HEK293 (cell line): ENCODE data around the gene OR1F1.

Experiments
- REST ChIP-seq: fragments of 450-650 bp; formaldehyde crosslinking; IDR thresholded peaks from 2 replicates; pipeline ENCODE4 v1.5.1; 2016; ENCODE audit warnings: missing biosample characterization, missing genetic modification characterization
- SETDB1 ChIP-seq: IDR thresholded peaks from one replicate; pipeline ENCODE4 v1.6.1; 2017; ENCODE audit warnings: mild to moderate bottlenecking, low read length, moderate library complexity, mixed read lengths; ENCODE audit not compliant: insufficient read length
- ZBTB48 ChIP-seq: fragments of 450-650 bp; formaldehyde crosslinking; IDR thresholded peaks from 2 replicates; pipeline ENCODE4 v1.5.1; 2016; ENCODE audit warnings: missing biosample characterization, missing genetic modification characterization
- ZBTB8A ChIP-seq: fragments of 450-650 bp; formaldehyde crosslinking; IDR thresholded peaks from 2 replicates; pipeline ENCODE4 v1.5.1; 2016; ENCODE audit warnings: missing biosample characterization, missing genetic modification characterization
- ZNF114 ChIP-seq: fragments of 450-650 bp; formaldehyde crosslinking; IDR thresholded peaks from 2 replicates; pipeline ENCODE4 v1.5.0; 2017; ENCODE audit warnings: missing biosample characterization, missing genetic modification characterization
- ZNF169 ChIP-seq: fragments of 450-650 bp; formaldehyde crosslinking; IDR thresholded peaks from 2 replicates; pipeline ENCODE4 v1.5.1; 2016; ENCODE audit warnings: missing biosample characterization, missing genetic modification characterization
- ZNF19 ChIP-seq: fragments of 450-650 bp; formaldehyde crosslinking; IDR thresholded peaks from 2 replicates; pipeline ENCODE4; 2016; ENCODE audit warnings: missing biosample characterization, missing genetic modification characterization, low read depth
- ZNF202 ChIP-seq: fragments of 450-650 bp; formaldehyde crosslinking; IDR thresholded peaks from 2 replicates; pipeline ENCODE4 v1.5.1; 2016; ENCODE audit warnings: missing biosample characterization, missing genetic modification characterization, borderline replicate concordance
- ZNF23 ChIP-seq: fragments of 450-650 bp; formaldehyde crosslinking; IDR thresholded peaks from 2 replicates; pipeline ENCODE4 v1.5.1; 2016; ENCODE audit warnings: missing biosample characterization, missing genetic modification characterization, borderline replicate concordance
- ZNF239 ChIP-seq: fragments of 450-650 bp; formaldehyde crosslinking; IDR thresholded peaks from 2 replicates; pipeline ENCODE4 v1.5.1; 2016; ENCODE audit warnings: missing biosample characterization, missing genetic modification characterization
- ZNF26 ChIP-seq: fragments of 450-650 bp; formaldehyde crosslinking; IDR thresholded peaks from 2 replicates; pipeline ENCODE4 v1.5.1; 2016; ENCODE audit warnings: missing biosample characterization, missing genetic modification characterization
- ZNF266 ChIP-seq: fragments of 450-650 bp; formaldehyde crosslinking; IDR thresholded peaks from 2 replicates; pipeline ENCODE4 v1.5.1; 2016; ENCODE audit warnings: missing biosample characterization, missing genetic modification characterization, low read depth
- ZNF280D ChIP-seq: fragments of 450-650 bp; formaldehyde crosslinking; IDR thresholded peaks from 2 replicates; pipeline ENCODE4 v1.5.1; 2016; ENCODE audit warnings: missing biosample characterization, missing genetic modification characterization
- ZNF292 ChIP-seq: fragments of 450-650 bp; formaldehyde crosslinking; IDR thresholded peaks from 2 replicates; pipeline ENCODE4 v1.5.1; 2016; ENCODE audit warnings: low read depth, missing biosample characterization, missing genetic modification characterization, borderline replicate concordance
- ZNF391 ChIP-seq: fragments of 450-650 bp; formaldehyde crosslinking; IDR thresholded peaks from 2 replicates; pipeline ENCODE4 v1.5.1; 2016; ENCODE audit warnings: low read depth, missing biosample characterization, missing genetic modification characterization, borderline replicate concordance
- ZNF513 ChIP-seq: fragments of 450-650 bp; IDR thresholded peaks from 2 replicates; pipeline ENCODE4 v1.5.1; 2018; ENCODE audit warnings: missing biosample characterization, missing genetic modification characterization
- ZNF514 ChIP-seq: fragments of 450-650 bp; formaldehyde crosslinking; IDR thresholded peaks from 2 replicates; pipeline ENCODE4 v1.5.1; 2016; ENCODE audit warnings: missing biosample characterization, missing genetic modification characterization
- ZNF518A ChIP-seq: fragments of 450-650 bp; formaldehyde crosslinking; conservative IDR thresholded peaks from 2 replicates; pipeline ENCODE4 v1.5.1; 2016; ENCODE audit warnings: low read depth, missing biosample characterization, missing genetic modification characterization
- ZNF548 ChIP-seq: fragments of 450-650 bp; formaldehyde crosslinking; IDR thresholded peaks from 2 replicates; pipeline ENCODE4 v1.5.1; 2016; ENCODE audit warnings: missing biosample characterization, missing genetic modification characterization
- ZNF555 ChIP-seq: fragments of 450-650 bp; formaldehyde crosslinking; conservative IDR thresholded peaks from 2 replicates; pipeline ENCODE4 v1.5.1; 2017; ENCODE audit warnings: missing biosample characterization, mild to moderate bottlenecking, missing genetic modification characterization, inconsistent platforms
- ZNF571 ChIP-seq: fragments of 450-650 bp; formaldehyde crosslinking; IDR thresholded peaks from 2 replicates; pipeline ENCODE4 v1.5.0; 2017; ENCODE audit warnings: missing biosample characterization, missing genetic modification characterization
- ZNF623 ChIP-seq: fragments of 450-650 bp; formaldehyde crosslinking; IDR thresholded peaks from 2 replicates; pipeline ENCODE4 v1.5.1; 2016; ENCODE audit warnings: missing biosample characterization, missing genetic modification characterization
- ZNF660 ChIP-seq: fragments of 450-650 bp; IDR thresholded peaks from 2 replicates; pipeline ENCODE4 v1.5.1; 2018; ENCODE audit warnings: missing biosample characterization, mild to moderate bottlenecking, missing genetic modification characterization
- ZNF701 ChIP-seq: fragments of 450-650 bp; formaldehyde crosslinking; IDR thresholded peaks from 2 replicates; pipeline ENCODE4 v1.5.1; 2016; ENCODE audit warnings: missing biosample characterization, missing genetic modification characterization
- ZNF776 ChIP-seq: fragments of 450-650 bp; formaldehyde crosslinking; IDR thresholded peaks from 2 replicates; pipeline ENCODE4 v1.5.0; 2017; ENCODE audit warnings: missing biosample characterization, missing genetic modification characterization, borderline replicate concordance
- ZNF777 ChIP-seq: fragments of 450-650 bp; formaldehyde crosslinking; IDR thresholded peaks from 2 replicates; pipeline ENCODE4 v1.5.1; 2017; ENCODE audit warnings: missing biosample characterization, missing genetic modification characterization, borderline replicate concordance

OR1F1 gene

GRCh38 chr16:3223913-3224515 lies 36.0 kb downstream of the OR1F1 start (continued):
- TF ChIP-seq ZNF777 (tag by site-specific recombination) (no peak), ZNF114 (tag by site-specific recombination) (no peak), ZNF776 (tag by site-specific recombination) (no peak), ZNF514 (tag by site-specific recombination) (no peak), SETDB1 (peak; percentile 100), ZNF23 (tag by site-specific recombination) (no peak), ZNF26 (tag by site-specific recombination) (no peak), ZNF513 (tag by site-specific recombination) (peak; percentile 58), ZNF169 (tag by site-specific recombination) (no peak), ZNF19 (tag by site-specific recombination) (no peak), REST (tag by site-specific recombination) (no peak), ZNF239 (tag by site-specific recombination) (no peak), ZNF571 (tag by site-specific recombination) (no peak), ZNF292 (tag by site-specific recombination) (no peak), ZNF660 (tag by site-specific recombination) (no peak), ZBTB48 (tag by site-specific recombination) (no peak), ZNF623 (tag by site-specific recombination) (no peak), ZNF555 (no peak), ZNF266 (no peak), ZNF548 (tag by site-specific recombination) (no peak), ZNF280D (tag by site-specific recombination) (peak; percentile 80; the same call in 1 of the 2 replicates), ZNF518A (tag by site-specific recombination) (peak; percentile 66; the same call in 1 of the 2 replicates), ZBTB8A (no peak), ZNF701 (tag by site-specific recombination) (no peak), ZNF391 (tag by site-specific recombination) (no peak), ZNF202 (tag by site-specific recombination) (no peak)
